K562 (cell line): ENCODE measurements around the gene TIMM23. TPM values are rescaled to one million over a fixed set of nuclear protein-coding genes. Genes with fewer than 3 reads are reported as not detected.

Experiments used
- BACH1 ChIP-seq: fragments of 200-800 bp; sonication (Bioruptor generic); IDR thresholded peaks from 2 replicates; pipeline ENCODE4 v1.6.1; 2016; ENCODE audit warnings: missing genetic modification characterization, missing compliant biosample characterization
- CTBP1 ChIP-seq: fragments of 450-650 bp; IDR thresholded peaks from 2 replicates; pipeline ENCODE4 v1.6.1; 2016; ENCODE audit warnings: borderline replicate concordance
- HCFC1 ChIP-seq: IDR thresholded peaks from 2 replicates; pipeline ENCODE4 v1.6.1; 2012; ENCODE audit warnings: low read depth, low read length, improper control_type of control experiment
- MAZ ChIP-seq, 2 experiments: fragments of 450-650 bp in 1 of 2; sonication (generic) in 1 of 2; formaldehyde crosslinking; IDR thresholded peaks in 1 of 2; conservative IDR thresholded peaks in 1 of 2; 2 replicates each; pipeline versions ENCODE4 v1.4.0 to v1.5.0; 2020; ENCODE audit warnings: mild to moderate bottlenecking in 1 of 2, missing genetic modification reagents in 1 of 2
- PREB ChIP-seq: sonication (generic); formaldehyde crosslinking; IDR thresholded peaks from 2 replicates; pipeline ENCODE4 v1.8.1; 2023; ENCODE audit warnings: mild to moderate bottlenecking, missing genetic modification reagents
- PTTG1 ChIP-seq: fragments of 450-650 bp; IDR thresholded peaks from 2 replicates; pipeline ENCODE4 v1.6.1; 2016; ENCODE audit warnings: low read depth, mild to moderate bottlenecking, missing genetic modification characterization, missing compliant biosample characterization
- RFX7 ChIP-seq: fragments of 250-450 bp; sonication (Bioruptor Pico); IDR thresholded peaks from 2 replicates; pipeline ENCODE4 v1.5.1; 2021; ENCODE audit warnings: mild to moderate bottlenecking
- SAP30 ChIP-seq: fragments of 200-600 bp; sonication (generic); IDR thresholded peaks from 2 replicates; pipeline ENCODE4 v1.6.1; 2012; ENCODE audit warnings: borderline replicate concordance, low read depth, mild to moderate bottlenecking, moderate library complexity, low read length, control low read depth, inconsistent platforms; ENCODE audit not compliant: insufficient read depth, poor library complexity, severe bottlenecking
- SMARCC2 ChIP-seq: fragments of 450-650 bp; IDR thresholded peaks from 2 replicates; pipeline ENCODE4 v1.6.1; 2017; ENCODE audit warnings: antibody characterized with exemption, moderate library complexity, mild to moderate bottlenecking, low read depth
- WHSC1 ChIP-seq: IDR thresholded peaks from one replicate; pipeline ENCODE4 v1.6.1; 2012; ENCODE audit warnings: low read length, control low read depth, inconsistent platforms
- ZFP91 ChIP-seq: sonication (generic); formaldehyde crosslinking; IDR thresholded peaks from 2 replicates; pipeline ENCODE4 v1.8.0; 2022; ENCODE audit warnings: mild to moderate bottlenecking, missing genetic modification reagents
- ZNF12 ChIP-seq: sonication (generic); formaldehyde crosslinking; IDR thresholded peaks from 2 replicates; pipeline ENCODE4 v1.4.0; 2020; ENCODE audit warnings: mild to moderate bottlenecking, missing genetic modification reagents
- ZNF354B ChIP-seq: fragments of 250-450 bp; sonication (Bioruptor Pico); IDR thresholded peaks from 2 replicates; pipeline ENCODE4 v1.4.0; 2020
- polyA plus RNA-seq, 8 experiments: library from polyadenylated mRNA; depleted of rRNA in 4 of 8; stranded (reverse) in 5 of 8; unstranded in 3 of 8; fragments of >200 nt; fragmentation: Nextera tagmentation in 2 of 8; fragmentation: Illumina TruSeq in 1 of 8; extraction: Ambion mirVana in 2 of 8; extraction: Trizol in 1 of 8; gene quantifications; 2 replicates each; pipeline versions ENCODE4 v1.2.1 to v1.2.3, GENCODE V29; 2011 to 2014; ENCODE audit warnings: inconsistent platforms in 1 of 8, missing spikeins in 1 of 8
- total RNA-seq, 7 experiments: library from RNA; depleted of rRNA in 6 of 7; stranded (reverse); fragments of >200 nt in 6 of 7; fragmentation: Illumina TruSeq in 2 of 7; extraction: Trizol in 2 of 7; gene quantifications; 2 replicates each; pipeline versions ENCODE4 v1.2.1 to v1.2.3, GENCODE V29; 2011 to 2021; ENCODE audit warnings: low replicate concordance in 1 of 7
- TF ChIP-seq, protein P1 (sequence below): sonication (generic); formaldehyde crosslinking; IDR thresholded peaks from 2 replicates; pipeline ENCODE4 v1.8.1; 2023; ENCODE audit warnings: mild to moderate bottlenecking, missing genetic modification reagents, moderate library complexity
- TF ChIP-seq, protein P2 (sequence below): sonication (generic); formaldehyde crosslinking; IDR thresholded peaks from 2 replicates; pipeline ENCODE4 v1.8.0; 2022; ENCODE audit warnings: missing genetic modification reagents, mild to moderate bottlenecking, borderline replicate concordance
- TF ChIP-seq, protein P3 (sequence below): fragments of 250-450 bp; sonication (Bioruptor Pico); IDR thresholded peaks from 2 replicates; pipeline ENCODE4 v1.6.1; 2021; ENCODE audit warnings: mild to moderate bottlenecking
- TF ChIP-seq, protein P4 (sequence below): sonication (generic); formaldehyde crosslinking; IDR thresholded peaks from 2 replicates; pipeline ENCODE4 v1.8.0; 2023; ENCODE audit warnings: mild to moderate bottlenecking, missing genetic modification reagents

TIMM23 gene
- total and polyA plus RNA-seq, 9 of the 15 experiments (the other 6 are each of a cell fraction or from before 2014, with no cell fraction given): 148 to 280 (median 183) TPM

DNA sequence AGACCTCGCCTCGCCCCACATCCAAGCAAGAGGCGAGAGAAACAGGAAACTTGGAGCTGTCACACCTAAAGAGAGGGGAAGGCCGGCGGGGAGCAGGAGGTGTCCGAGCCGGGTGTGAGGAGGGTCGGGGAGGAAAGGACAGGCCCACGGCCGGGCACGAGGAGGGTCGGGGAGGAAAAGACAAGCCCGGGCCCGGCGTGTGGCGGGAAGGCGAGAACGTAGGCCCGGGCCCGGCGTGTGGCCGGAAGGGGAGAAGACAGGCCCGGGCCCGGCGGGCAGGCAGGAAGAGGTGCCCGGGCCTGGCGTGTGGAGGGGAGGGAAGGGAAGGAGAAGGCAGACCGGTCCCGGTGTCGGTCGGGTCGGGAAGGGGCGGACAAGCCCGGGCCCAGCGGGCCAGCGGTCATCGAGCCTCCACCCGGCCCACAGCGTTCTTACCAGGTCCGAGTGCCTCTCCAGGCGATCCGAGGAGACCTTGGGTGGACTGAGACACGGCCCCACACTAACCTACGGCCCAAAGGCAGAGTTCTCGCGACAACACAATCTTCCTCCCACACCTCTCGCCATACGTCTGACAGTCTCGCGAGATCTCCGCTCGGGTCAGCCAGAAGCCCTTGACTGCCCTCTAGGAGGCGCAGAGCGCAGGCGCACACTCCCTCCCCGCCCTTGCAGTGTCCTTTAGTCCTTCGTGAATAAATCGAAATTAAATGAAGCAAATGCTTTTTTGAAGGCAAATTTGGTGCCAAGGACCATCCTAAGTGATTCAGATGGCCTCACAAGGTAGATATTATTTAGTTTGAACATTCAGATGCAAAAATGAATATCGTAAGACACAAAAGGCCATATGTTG lies 58.0 kb downstream of the TIMM23 start, which contains the start of gene NCOA4 (continued):
- TF ChIP-seq, protein P1, sequence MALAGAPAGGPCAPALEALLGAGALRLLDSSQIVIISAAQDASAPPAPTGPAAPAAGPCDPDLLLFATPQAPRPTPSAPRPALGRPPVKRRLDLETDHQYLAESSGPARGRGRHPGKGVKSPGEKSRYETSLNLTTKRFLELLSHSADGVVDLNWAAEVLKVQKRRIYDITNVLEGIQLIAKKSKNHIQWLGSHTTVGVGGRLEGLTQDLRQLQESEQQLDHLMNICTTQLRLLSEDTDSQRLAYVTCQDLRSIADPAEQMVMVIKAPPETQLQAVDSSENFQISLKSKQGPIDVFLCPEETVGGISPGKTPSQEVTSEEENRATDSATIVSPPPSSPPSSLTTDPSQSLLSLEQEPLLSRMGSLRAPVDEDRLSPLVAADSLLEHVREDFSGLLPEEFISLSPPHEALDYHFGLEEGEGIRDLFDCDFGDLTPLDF (CRISPR knock-in tag): no peak
- TF ChIP-seq, protein P2, sequence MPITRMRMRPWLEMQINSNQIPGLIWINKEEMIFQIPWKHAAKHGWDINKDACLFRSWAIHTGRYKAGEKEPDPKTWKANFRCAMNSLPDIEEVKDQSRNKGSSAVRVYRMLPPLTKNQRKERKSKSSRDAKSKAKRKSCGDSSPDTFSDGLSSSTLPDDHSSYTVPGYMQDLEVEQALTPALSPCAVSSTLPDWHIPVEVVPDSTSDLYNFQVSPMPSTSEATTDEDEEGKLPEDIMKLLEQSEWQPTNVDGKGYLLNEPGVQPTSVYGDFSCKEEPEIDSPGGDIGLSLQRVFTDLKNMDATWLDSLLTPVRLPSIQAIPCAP (CRISPR knock-in tag): no peak
- TF ChIP-seq ZFP91 (CRISPR knock-in tag) (no peak), HCFC1 (peak; percentile 64), PTTG1 (tag) (no peak), PREB (CRISPR knock-in tag) (no peak), WHSC1 (no peak), ZNF354B (no peak), RFX7 (CRISPR knock-in tag) (no peak), MAZ (CRISPR knock-in tag; conservative IDR thresholded peaks at IDR 0.05 in 1 of 2, IDR thresholded peaks at IDR 0.05 in 1 of 2) (peak; percentile 62 to 70), SAP30 (peak; percentile 89), SMARCC2 (no peak), BACH1 (tag) (no peak), CTBP1 (peak; percentile 36; the same call in 1 of the 2 replicates), ZNF12 (peak; percentile 44; the same call in 1 of the 2 replicates)
- TF ChIP-seq, protein P3, sequence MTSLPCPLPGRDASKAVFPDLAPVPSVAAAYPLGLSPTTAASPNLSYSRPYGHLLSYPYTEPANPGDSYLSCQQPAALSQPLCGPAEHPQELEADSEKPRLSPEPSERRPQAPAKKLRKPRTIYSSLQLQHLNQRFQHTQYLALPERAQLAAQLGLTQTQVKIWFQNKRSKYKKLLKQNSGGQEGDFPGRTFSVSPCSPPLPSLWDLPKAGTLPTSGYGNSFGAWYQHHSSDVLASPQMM (CRISPR knock-in tag): no peak
- TF ChIP-seq, protein P4, sequence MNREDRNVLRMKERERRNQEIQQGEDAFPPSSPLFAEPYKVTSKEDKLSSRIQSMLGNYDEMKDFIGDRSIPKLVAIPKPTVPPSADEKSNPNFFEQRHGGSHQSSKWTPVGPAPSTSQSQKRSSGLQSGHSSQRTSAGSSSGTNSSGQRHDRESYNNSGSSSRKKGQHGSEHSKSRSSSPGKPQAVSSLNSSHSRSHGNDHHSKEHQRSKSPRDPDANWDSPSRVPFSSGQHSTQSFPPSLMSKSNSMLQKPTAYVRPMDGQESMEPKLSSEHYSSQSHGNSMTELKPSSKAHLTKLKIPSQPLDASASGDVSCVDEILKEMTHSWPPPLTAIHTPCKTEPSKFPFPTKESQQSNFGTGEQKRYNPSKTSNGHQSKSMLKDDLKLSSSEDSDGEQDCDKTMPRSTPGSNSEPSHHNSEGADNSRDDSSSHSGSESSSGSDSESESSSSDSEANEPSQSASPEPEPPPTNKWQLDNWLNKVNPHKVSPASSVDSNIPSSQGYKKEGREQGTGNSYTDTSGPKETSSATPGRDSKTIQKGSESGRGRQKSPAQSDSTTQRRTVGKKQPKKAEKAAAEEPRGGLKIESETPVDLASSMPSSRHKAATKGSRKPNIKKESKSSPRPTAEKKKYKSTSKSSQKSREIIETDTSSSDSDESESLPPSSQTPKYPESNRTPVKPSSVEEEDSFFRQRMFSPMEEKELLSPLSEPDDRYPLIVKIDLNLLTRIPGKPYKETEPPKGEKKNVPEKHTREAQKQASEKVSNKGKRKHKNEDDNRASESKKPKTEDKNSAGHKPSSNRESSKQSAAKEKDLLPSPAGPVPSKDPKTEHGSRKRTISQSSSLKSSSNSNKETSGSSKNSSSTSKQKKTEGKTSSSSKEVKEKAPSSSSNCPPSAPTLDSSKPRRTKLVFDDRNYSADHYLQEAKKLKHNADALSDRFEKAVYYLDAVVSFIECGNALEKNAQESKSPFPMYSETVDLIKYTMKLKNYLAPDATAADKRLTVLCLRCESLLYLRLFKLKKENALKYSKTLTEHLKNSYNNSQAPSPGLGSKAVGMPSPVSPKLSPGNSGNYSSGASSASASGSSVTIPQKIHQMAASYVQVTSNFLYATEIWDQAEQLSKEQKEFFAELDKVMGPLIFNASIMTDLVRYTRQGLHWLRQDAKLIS (CRISPR knock-in tag): no peak
